ENCODE data around the gene ZFP62. TPM values are rescaled to one million over a fixed set of nuclear protein-coding genes. Genes with fewer than 3 reads are reported as not detected.

Gene ZFP62
- total RNA-seq, 1 donor from 2014 or later, result 12.9 TPM

GRCh38 chr5:180809403-180810209 is 51.5 kb downstream of the ZFP62 start:
- peak; percentile 82 for ATAC-seq

- ATAC-seq, result no peak
Observed at GRCh38 chr5:180808461-180809000, 52.5 kb downstream of the ZFP62 start.

- ATAC-seq, result no peak
Observed at GRCh38 chr5:180807654-180808414, 53.2 kb downstream of the ZFP62 start.

GRCh38 chr5:180807046-180807445 is 54.0 kb downstream of the ZFP62 start:
- ATAC-seq, result no peak

DNA sequence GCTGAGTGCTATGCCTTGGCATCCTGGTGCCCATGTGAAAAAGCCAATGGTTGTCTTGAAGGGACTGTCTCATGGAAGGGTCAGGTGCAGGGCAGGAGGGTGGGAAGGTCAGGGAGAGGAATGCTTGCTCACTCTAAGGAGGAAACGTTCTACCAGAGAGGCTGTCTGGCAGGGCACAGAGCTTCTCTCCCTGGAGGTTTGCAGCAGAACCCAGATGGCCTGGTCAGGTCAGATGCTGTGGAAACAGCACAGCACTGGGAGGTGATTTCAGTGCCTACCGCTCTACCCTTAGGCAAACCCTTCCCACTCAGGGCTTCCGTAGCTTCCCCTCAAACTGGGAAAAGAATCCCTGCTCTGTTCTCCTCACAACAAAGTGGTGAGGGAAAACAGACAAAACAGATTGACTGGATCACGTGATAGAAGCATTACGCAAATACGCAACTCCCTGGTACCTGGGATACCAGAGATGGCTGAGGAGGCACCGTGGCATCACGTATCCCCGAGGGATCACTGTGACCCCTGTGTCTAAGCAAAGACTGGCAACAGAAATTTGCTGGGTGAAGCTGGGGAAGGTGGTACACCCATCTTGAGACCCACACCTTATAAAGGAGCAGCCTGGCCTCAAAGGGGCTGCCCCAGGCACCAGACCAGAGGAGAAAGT is 54.6 kb downstream of the ZFP62 start:
- ATAC-seq, result no peak

DNA sequence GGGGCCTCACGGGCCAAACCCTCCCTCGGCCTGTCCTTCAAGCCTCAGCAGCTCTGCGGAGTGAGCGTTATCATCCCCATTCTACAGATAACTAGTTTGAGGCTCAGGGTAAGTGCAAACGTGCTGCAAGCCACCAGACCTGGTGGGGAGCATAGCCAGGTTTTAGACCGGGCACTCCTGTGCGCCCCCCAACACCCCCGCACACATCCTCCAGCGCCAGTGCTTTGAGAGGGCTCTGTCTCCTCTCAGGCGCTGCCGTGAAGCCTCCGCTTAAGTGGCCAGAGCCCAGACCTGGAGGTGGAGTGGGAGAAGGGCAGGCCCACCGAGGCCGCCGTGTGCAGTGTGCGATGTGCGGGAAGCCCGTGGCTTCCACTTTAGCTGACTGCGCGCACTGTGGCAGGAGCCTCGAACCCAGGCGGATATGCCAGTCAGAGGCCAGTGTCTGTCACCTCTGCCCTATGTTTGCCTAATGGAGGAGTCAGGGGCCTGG is 56.9 kb downstream of the ZFP62 start:
- no peak for ATAC-seq

- ATAC-seq, result peak; percentile 65
Observed at GRCh38 chr5:180803181-180804128, 57.6 kb downstream of the ZFP62 start.

DNA sequence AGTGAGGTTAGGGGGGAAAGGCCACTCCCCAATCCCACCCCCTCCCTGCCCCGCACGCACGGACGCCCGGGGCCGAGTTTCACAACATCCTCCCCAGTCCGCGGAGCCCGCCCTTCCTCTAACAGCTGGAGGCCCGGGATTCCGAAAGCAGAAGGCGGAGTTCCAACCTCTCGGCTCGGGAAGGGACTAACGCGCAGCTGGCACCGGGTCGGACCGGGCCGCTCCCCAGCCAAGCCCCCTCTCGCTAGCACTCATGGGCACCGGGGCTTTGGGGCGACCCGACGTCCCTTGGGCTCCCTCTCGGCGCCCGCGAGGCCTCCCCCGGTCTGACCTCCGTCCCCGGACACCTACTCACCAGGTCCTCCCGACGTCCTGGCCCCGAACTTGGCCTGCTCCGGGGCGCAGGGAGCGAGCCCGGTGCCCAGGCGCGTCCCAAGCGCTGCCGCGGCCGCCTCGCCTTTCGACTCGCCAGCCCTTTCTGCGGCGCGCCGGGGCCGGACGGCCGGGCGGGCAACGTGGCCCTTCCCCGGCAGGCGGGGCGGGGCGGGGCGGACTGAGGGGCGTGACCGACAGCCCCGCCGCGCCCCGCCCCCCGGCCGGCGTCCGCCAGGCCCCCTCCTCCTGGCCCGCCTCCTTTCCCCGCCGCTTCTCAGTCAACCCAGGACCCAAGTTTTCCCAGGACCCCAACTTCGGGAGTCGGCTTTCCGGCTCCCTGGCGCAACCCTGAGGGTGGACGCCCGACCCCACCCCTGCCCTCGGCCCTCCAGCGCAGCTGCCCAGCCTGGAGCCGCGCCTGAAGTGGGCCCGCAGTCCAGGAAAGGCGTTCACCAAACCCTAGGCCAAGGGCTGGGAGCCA is 58.5 kb downstream of the ZFP62 start, which contains the start of gene MGAT1:
MGAT1 (minus strand) TSS at position 482 of the 856 bp plus-strand sequence. CDS start 9,835 bp downstream, outside the sequence.
- ATAC-seq, result peak; percentile 81

DNA sequence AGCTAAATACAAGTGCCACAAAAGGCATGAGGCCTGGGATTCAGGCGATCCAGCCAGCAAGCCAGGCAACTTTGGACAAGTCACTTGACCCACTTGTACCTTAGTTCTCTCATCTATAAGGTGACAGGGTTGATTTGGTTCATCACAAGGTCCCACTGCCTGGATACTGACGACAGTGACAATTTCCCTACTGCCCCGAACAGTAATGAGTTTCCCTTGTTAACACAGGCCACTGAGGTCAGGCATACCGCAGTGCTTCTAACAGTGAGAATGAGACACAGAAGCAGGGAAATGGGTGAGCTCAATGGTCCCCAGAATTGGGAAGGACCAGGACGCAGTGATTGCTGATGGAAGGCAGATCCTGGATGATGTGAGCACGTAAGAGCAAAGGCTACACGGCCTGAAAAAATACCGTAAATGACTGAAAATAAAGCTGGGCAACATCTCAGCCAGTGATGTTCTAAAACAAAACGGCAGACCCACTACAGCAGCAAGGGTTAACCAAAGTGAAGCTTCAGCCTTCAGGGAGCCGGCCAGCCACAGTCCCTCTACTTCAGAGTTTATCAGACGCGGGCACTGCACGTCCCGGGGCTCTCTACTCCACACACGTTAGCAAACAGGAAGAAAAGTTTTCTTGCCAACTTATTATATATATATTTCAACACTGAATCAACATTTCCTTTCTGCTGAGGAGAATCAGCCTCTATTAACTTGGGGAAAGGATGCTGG is 59.3 kb downstream of the ZFP62 start:
- no peak for ATAC-seq

DNA sequence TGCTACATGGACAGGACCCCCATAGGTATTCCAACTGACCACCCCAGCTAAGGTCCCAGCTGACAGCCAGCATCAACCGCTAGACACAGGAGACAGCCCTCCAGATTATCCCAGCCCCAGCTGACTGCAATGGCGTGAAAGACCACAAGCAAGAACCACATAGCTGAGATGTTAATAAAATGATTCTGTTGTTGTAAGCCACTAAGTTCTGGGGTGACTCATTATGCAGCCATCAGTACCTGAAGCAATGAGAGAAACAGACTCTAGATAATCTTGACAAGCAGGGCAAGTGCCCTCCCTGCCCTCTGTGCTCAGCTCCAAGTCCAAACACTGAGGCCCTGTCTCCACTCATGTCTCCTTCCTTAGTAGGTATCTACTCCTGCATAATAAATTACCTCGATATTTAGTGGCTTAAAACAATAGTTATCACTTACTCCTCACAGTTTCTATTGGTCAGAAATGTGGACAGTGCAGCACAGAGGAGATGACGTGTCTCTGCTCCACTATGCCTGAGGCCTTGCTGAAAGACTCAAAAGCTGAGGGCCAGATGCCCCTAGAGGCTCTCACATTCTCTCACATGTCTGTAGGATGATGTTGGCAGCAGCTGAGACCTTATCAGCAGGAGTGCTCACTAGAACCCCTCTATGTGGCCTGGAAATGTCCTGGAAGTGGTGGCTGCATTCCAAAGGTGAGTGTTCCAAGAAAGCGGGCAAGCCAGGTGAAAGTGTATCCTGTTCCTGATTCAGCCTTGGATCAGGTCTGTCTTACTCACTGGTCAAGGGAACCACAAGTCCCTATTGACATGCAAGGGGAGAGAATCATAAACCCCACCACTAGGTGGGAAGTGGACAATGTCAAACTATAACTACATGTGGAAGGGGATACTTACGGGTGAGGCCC is 60.9 kb downstream of the ZFP62 start:
- peak; percentile 1 for ATAC-seq

GRCh38 chr5:180799194-180799593 is 61.9 kb downstream of the ZFP62 start:
- ATAC-seq, result no peak

DNA sequence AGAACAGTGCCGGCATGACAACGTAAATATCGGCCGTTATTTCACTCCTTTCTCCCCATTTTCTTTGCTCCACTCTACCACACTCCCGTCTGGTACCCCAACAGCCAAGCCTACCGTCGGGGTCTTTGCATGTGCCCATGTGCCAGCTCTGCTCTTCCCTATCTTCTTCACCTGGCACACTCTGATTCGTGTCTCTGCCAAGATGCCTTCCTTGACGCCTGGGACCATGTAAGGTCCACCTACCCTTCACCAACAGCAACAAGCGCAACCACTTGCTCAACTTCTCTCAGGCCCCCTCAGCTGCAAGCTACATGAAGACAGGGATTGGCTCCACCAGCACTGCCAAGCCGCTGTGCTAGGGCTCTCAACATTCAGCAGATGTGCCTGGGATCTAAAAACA is 62.9 kb downstream of the ZFP62 start:
- no peak for ATAC-seq

Other genes with a start within 250 kb of the ZFP62 start
- 1.9 TPM for gene FLT4, start 211.7 kb downstream of the ZFP62 start, total RNA-seq
- not detected for gene OR2Y1, start 121.2 kb downstream of the ZFP62 start, total RNA-seq
- gene MGAT1, start 58.5 kb downstream of the ZFP62 start, total RNA-seq, result 64.6 TPM
- not detected for gene BTNL8, start 37.9 kb upstream of the ZFP62 start, total RNA-seq
- not detected for gene BTNL3, start 127.6 kb upstream of the ZFP62 start, total RNA-seq
- 2.5 TPM for gene BTNL9, start 179.0 kb upstream of the ZFP62 start, total RNA-seq

All from esophagus mucosa (tissue), 1 donor.